Uterus (tissue), 2 donors: Measurements from ENCODE around the gene RPS28.

Source experiments
- POLR2A ChIP-seq, 2 donors: fragments of 450-650 bp; IDR thresholded peaks; one replicate each; pipeline ENCODE4 v1.6.1; 2016; ENCODE audit warnings: antibody characterized with exemption in 2 of 2, mild to moderate bottlenecking in 1 of 2, moderate library complexity in 1 of 2
- TF ChIP-seq, protein P1 (sequence below), 4 experiments: fragments of 200-600 bp in 2 of 4; fragments of 450-650 bp in 2 of 4; sonication (generic) in 2 of 4; IDR thresholded peaks; one replicate each; pipeline ENCODE4 v1.5.1; 2016 to 2019; ENCODE audit warnings: antibody characterized with exemption in 4 of 4, mild to moderate bottlenecking in 2 of 4, moderate library complexity in 1 of 4

DNA sequence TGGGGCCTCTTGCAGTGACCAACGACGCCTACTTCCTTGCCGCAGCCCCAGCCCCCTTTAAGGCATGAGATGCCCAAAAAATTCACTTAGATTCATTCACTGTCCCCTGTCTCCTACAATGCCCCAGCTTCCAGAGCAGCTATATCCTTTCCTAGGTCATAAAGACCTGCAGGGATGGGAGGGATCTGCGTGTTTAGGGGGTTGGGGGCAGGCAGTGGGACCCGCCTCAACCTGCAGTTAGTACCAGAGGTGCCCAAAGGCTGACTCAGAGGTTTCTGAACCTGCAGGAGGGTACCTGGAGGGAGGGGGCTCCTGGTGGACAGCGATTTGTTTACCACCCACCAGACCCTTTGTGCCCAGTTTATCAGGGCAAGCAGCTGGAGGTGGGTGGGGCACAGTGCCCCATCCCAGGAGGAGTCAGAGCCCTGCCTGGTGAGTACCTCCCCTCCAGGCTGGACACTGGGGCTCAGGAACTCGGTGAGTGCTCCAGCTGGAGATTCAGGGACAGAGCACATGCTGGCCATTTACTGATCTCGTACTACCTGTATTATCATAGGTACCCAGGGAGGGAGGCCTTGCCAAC, 10.1 kb downstream of the RPS28 start:
- TF ChIP-seq, protein P1, sequence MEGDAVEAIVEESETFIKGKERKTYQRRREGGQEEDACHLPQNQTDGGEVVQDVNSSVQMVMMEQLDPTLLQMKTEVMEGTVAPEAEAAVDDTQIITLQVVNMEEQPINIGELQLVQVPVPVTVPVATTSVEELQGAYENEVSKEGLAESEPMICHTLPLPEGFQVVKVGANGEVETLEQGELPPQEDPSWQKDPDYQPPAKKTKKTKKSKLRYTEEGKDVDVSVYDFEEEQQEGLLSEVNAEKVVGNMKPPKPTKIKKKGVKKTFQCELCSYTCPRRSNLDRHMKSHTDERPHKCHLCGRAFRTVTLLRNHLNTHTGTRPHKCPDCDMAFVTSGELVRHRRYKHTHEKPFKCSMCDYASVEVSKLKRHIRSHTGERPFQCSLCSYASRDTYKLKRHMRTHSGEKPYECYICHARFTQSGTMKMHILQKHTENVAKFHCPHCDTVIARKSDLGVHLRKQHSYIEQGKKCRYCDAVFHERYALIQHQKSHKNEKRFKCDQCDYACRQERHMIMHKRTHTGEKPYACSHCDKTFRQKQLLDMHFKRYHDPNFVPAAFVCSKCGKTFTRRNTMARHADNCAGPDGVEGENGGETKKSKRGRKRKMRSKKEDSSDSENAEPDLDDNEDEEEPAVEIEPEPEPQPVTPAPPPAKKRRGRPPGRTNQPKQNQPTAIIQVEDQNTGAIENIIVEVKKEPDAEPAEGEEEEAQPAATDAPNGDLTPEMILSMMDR (IDR thresholded peaks at IDR 0.05): no peak
- TF ChIP-seq POLR2A (IDR thresholded peaks at IDR 0.05): no peak
